ENCODE data around the gene KDR.

Gene KDR

GRCh38 chr4:55111601-55112000, 13.8 kb downstream of the KDR start:
- Histone ChIP-seq H3K4me3 (no peak overlapping the region), H3K27ac (no peak overlapping the region)
- no peak for DNase-seq (ENCODE audit: low spot score)
- no peak for TF ChIP-seq CTCF (IDR thresholded peaks at IDR 0.05)

DNA sequence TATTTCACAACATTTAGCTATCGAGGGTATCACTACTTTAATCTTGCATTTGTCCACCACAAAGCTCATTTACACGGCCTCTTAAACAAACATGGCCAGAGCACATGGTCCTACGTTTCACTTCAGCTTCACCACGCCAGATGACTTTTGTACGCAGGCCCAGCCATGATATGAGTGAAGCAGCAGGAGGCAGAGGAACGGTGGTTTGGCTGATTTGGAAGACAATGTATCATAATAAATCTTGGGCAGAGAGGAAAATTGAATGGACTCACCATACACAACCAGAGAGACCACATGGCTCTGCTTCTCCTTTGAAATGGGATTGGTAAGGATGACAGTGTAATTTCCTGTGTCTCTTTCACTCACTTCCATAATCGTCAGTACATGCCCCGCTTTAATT, 15.3 kb downstream of the KDR start:
- no peak for TF ChIP-seq CTCF (IDR thresholded peaks at IDR 0.05)
- no peak for DNase-seq (ENCODE audit: low spot score)
- H3K27ac ChIP-seq, result no peak overlapping the region
- H3K4me3 ChIP-seq, result no peak overlapping the region

DNA sequence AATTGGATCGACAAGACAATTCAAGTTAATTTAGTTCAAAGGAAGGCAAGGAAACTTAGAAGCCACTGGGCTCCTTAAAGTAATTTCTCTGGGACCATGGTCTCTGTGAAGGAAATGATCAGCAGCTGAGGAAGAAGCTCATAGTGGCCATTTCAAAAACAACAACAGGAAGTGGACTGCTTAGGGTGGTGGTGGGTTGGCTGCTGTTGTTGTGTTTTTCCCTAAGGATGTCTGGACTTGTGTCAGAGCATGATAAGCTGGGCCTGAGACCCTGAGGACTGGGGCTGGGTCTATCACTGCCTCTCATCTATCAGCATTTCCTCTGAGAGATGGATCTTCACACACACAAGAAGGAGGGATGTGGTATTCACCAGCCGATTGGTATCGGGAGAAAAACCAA, 18.3 kb downstream of the KDR start:
- H3K27ac ChIP-seq, result no peak overlapping the region
- no peak for TF ChIP-seq CTCF (IDR thresholded peaks at IDR 0.05)
- DNase-seq (ENCODE audit: low spot score), result no peak
- H3K4me3 ChIP-seq, result no peak overlapping the region

GRCh38 chr4:55103224-55103623, 22.2 kb downstream of the KDR start:
- no peak for TF ChIP-seq CTCF (IDR thresholded peaks at IDR 0.05)
- peak overlapping the region; percentile 72 to 76 for H3K27ac ChIP-seq
- no peak for DNase-seq (ENCODE audit: low spot score)
- H3K4me3 ChIP-seq, result no peak overlapping the region

- no peak for DNase-seq (ENCODE audit: low spot score)
- TF ChIP-seq CTCF (IDR thresholded peaks at IDR 0.05), result no peak
- no peak overlapping the region for H3K4me3 ChIP-seq
- no peak overlapping the region for H3K27ac ChIP-seq
These were observed 25.6 kb downstream of the KDR start for GRCh38 chr4:55099816-55100215.

DNA sequence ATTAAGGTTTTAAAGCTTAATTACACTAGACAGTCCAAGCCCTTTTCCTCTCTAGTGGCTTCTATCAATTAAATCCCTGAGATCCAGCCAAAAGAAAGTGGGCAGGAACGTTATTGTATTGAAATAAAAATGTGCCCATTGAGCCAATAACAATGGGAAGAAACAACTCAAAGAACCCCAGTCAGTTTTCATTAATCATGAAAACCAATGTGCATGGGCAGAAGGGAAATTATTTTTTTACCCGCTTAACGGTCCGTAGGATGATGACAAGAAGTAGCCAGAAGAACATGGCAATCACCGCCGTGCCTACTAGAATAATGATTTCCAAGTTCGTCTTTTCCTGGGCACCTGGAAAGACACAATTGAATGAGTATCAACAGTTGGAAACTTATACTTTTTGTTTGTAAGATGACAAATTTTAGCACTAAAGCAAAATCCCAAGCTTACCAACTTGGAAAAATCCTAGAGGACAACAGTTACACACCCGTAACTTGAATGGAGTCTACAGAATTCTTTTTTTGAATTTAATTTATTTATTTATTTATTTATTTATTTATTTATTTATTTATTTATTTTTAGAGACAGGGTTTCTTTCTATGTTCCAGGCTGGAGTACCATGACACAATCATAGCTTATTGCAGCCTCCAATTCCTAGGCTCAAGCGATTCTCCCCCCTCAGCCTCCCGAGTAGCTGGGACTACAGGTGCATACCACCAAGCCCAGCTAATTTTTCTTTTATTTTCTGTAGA, 26.8 kb downstream of the KDR start:
- no peak for TF ChIP-seq CTCF (IDR thresholded peaks at IDR 0.05)
- no peak overlapping the region for H3K27ac ChIP-seq
- no peak overlapping the region for H3K4me3 ChIP-seq
- DNase-seq (ENCODE audit: low spot score), result no peak

DNA sequence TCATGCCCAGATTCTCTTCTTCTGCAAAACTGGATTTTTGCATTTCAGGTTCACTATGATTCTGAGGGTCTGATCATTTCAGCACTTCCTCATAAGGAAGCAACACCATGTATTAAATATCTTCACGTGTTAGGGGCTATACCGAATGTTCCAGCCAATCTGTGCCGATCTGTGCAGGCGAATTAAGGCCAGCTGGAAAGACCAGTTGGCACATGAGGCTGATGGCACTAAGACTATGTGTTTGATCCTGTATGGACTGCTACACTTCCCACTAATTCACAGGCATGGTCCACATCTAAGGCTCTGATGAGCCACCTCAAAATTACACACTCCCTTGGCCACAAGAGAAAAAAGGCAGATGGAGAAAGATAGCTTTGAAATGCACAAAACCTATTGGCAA, 28.8 kb downstream of the KDR start:
- H3K4me3 ChIP-seq, result no peak overlapping the region
- H3K27ac ChIP-seq, result no peak overlapping the region
- no peak for DNase-seq (ENCODE audit: low spot score)
- no peak for TF ChIP-seq CTCF (IDR thresholded peaks at IDR 0.05)

Data from coronary artery (tissue), 2 donors.